ENCODE data around the gene PDCD10. TPM values are rescaled to one million over a fixed set of nuclear protein-coding genes. Genes with fewer than 3 reads are reported as not detected.

Gene PDCD10
- 10 to 100 TPM; 85.5 to 92.4 TPM for total RNA-seq

GRCh38 chr3:167734498-167735232 lies at the start of gene PDCD10:
Gene PDCD10, minus strand, starts transcription at chr3:167734892. Its CDS starts 14,735 bp downstream, at chr3:167720157.
- POLR2A ChIA-PET = no interaction called here
- CTCF ChIA-PET = no interaction called here

- ChIA-PET CTCF (interaction anchor here (1.1 kb wide), 1 partner anchor 8 kb away, joined by 3 read pairs; no protein-coding TSS in a partner anchor), POLR2A (no interaction called here)
Measured at GRCh38 chr3:167783781-167784180, 49.1 kb upstream of the PDCD10 start.

- POLR2A ChIA-PET = no interaction called here
- CTCF ChIA-PET = no interaction called here
Measured at GRCh38 chr3:167780214-167780883, 45.7 kb upstream of the PDCD10 start.

GRCh38 chr3:167777356-167777755 lies 42.7 kb upstream of the PDCD10 start:
- ChIA-PET CTCF (no interaction called here), POLR2A (no interaction called here)

GRCh38 chr3:167776066-167776685 lies 41.5 kb upstream of the PDCD10 start:
- ChIA-PET CTCF (interaction anchor here (1.2 kb wide), 1 partner anchor 8 kb away, joined by 3 read pairs; no protein-coding TSS in a partner anchor), POLR2A (no interaction called here)

GRCh38 chr3:167773584-167773983 lies 38.9 kb upstream of the PDCD10 start:
- CTCF ChIA-PET = no interaction called here
- POLR2A ChIA-PET = no interaction called here

- ChIA-PET CTCF (no interaction called here), POLR2A (no interaction called here)
Measured at GRCh38 chr3:167772992-167773391, 38.3 kb upstream of the PDCD10 start.

GRCh38 chr3:167762296-167762695 lies 27.6 kb upstream of the PDCD10 start:
- POLR2A ChIA-PET = no interaction called here

GRCh38 chr3:167761302-167761701 lies 26.6 kb upstream of the PDCD10 start:
- CTCF ChIA-PET = no interaction called here
- POLR2A ChIA-PET = no interaction called here

More at GRCh38 chr3:167762296-167762695, 27.6 kb upstream of the PDCD10 start:
- CTCF ChIA-PET = no interaction called here

GRCh38 chr3:167754049-167754448 lies 19.4 kb upstream of the PDCD10 start:
- ChIA-PET CTCF (no interaction called here), POLR2A (no interaction called here)

- CTCF ChIA-PET = no interaction called here
- POLR2A ChIA-PET = no interaction called here
Measured at GRCh38 chr3:167750272-167750971, 15.7 kb upstream of the PDCD10 start.

- POLR2A ChIA-PET = no interaction called here
- CTCF ChIA-PET = no interaction called here
Measured at GRCh38 chr3:167749728-167750127, 15.0 kb upstream of the PDCD10 start.

- ChIA-PET POLR2A (no interaction called here), CTCF (no interaction called here)
Measured at GRCh38 chr3:167749209-167749608, 14.5 kb upstream of the PDCD10 start.

- ChIA-PET CTCF (no interaction called here), POLR2A (no interaction called here)
Measured at GRCh38 chr3:167743799-167744198, 9.1 kb upstream of the PDCD10 start.

GRCh38 chr3:167742338-167742737 lies 7.6 kb upstream of the PDCD10 start:
- POLR2A ChIA-PET = no interaction called here
- CTCF ChIA-PET = no interaction called here

- CTCF ChIA-PET = interaction anchor here (1.2 kb wide), 1 partner anchor 56 kb away, joined by 4 read pairs; no protein-coding TSS in a partner anchor
- POLR2A ChIA-PET = interaction anchor here (0.6 kb wide), 1 partner anchor 117 kb away, joined by 4 read pairs; no protein-coding TSS in a partner anchor
Measured at GRCh38 chr3:167740961-167741587, 6.4 kb upstream of the PDCD10 start.

GRCh38 chr3:167739190-167739810 lies 4.6 kb upstream of the PDCD10 start:
- CTCF ChIA-PET = no interaction called here
- POLR2A ChIA-PET = no interaction called here

GRCh38 chr3:167738037-167738436 lies 3.3 kb upstream of the PDCD10 start:
- CTCF ChIA-PET = no interaction called here

GRCh38 chr3:167736997-167737396 lies 2.3 kb upstream of the PDCD10 start:
- CTCF ChIA-PET = no interaction called here
- POLR2A ChIA-PET = no interaction called here

More at GRCh38 chr3:167738037-167738436, 3.3 kb upstream of the PDCD10 start:
- POLR2A ChIA-PET = no interaction called here

Data from activated CD8-positive, alpha-beta memory T cell treated with anti-CD3 and anti-CD28 coated beads for 36 hours (primary cell).